Panc1 (cell line): ENCODE results near the gene IL36G. TPM values are rescaled to one million over a fixed set of nuclear protein-coding genes. Genes with fewer than 3 reads are reported as not detected.

Source experiments
- ATAC-seq: fragments of 200-7000 bp; cut with Tn5 transposase; 2 replicates; pipeline ENCODE4 v1.9.1; 2020; ENCODE audit warnings: mild to moderate bottlenecking, moderate library complexity
- BruUV-seq: library from RNA; stranded (reverse); fragments of 400-500 nt; replicated peaks from 2 replicates; lab custom pipeline; 2021; lab: Mats Ljungman, UMichigan
- CTCF ChIA-PET: fragments of 300-600 bp; sonication (Branson Sonifier 250); formaldehyde crosslinking; loops from one replicate; lab custom pipeline; 2022; ENCODE audit warnings: antibody characterized with exemption; lab: Charles Lee
- POLR2A ChIA-PET: fragments of 300-600 bp; sonication (Branson Sonifier 250); formaldehyde crosslinking; loops from one replicate; lab custom pipeline; 2022; ENCODE audit warnings: antibody characterized with exemption; lab: Charles Lee
- DNase-seq: peaks from one replicate; pipeline ENCODE4 v3.0.0-alpha.2; 2010; ENCODE audit warnings: low read depth, low spot score
- H3K27ac ChIP-seq: 2 replicates; pipeline ENCODE4 v1.5.1; 2011; ENCODE audit warnings: mild to moderate bottlenecking, low read length, inconsistent platforms
- H3K27me3 ChIP-seq: fragments of 200-500 bp; sonication (Bioruptor generic); 2 replicates; pipeline ENCODE4 v1.6.0; 2014; ENCODE audit warnings: low read length, inconsistent platforms; ENCODE audit not compliant: control insufficient read depth, insufficient read depth
- H3K36me3 ChIP-seq: fragments of 200-500 bp; sonication (Bioruptor generic); 2 replicates; pipeline ENCODE4 v1.5.1; 2014; ENCODE audit warnings: inconsistent platforms, mild to moderate bottlenecking, low read length, moderate library complexity; ENCODE audit not compliant: control insufficient read depth, insufficient read depth
- H3K4me1 ChIP-seq: 2 replicates; pipeline ENCODE4 v1.5.1; 2011; ENCODE audit warnings: inconsistent platforms, mild to moderate bottlenecking, low read length, moderate library complexity; ENCODE audit not compliant: control insufficient read depth, insufficient read depth
- H3K4me3 ChIP-seq, 2 experiments: 2 replicates each; pipeline ENCODE4 v1.5.1; 2011 to 2012; ENCODE audit warnings: low read depth in 2 of 2, low read length in 2 of 2, mild to moderate bottlenecking in 2 of 2, inconsistent platforms in 1 of 2, moderate library complexity in 1 of 2
- H3K9me3 ChIP-seq: fragments of 200-500 bp; sonication (Bioruptor generic); 2 replicates; pipeline ENCODE4 v1.5.1; 2014; ENCODE audit warnings: low read depth, mild to moderate bottlenecking, inconsistent platforms, low read length, moderate library complexity; ENCODE audit not compliant: control insufficient read depth, insufficient read depth
- POLR2AphosphoS5 ChIP-seq: IDR thresholded peaks from 2 replicates; pipeline ENCODE4 v1.6.1; 2012; ENCODE audit warnings: mild to moderate bottlenecking, low read depth, low read length, moderate library complexity
- SIN3A ChIP-seq: IDR thresholded peaks from 2 replicates; pipeline ENCODE4 v1.6.1; 2012; ENCODE audit warnings: low read depth, mild to moderate bottlenecking, low read length, moderate library complexity, borderline replicate concordance; ENCODE audit not compliant: insufficient read depth
- TCF7L2 ChIP-seq: IDR thresholded peaks from 2 replicates; pipeline ENCODE4 v1.6.1; 2011; ENCODE audit warnings: mild to moderate bottlenecking, low read depth, low read length, inconsistent platforms
- in situ Hi-C: cut with HindIII; loops from 2 replicates; pipeline ENCODE4 v1.10.0; 2016; ENCODE audit warnings: low sequenced_read_pairs, low pct_unique_long_range_greater_than_20kb
- intact Hi-C: fragments of 100-400 bp; cut with micrococcal nuclease; formaldehyde crosslinking; loops from one replicate; pipeline ENCODE4 v1.10.0; 2022; ENCODE audit not compliant: unreplicated experiment
- total RNA-seq: library from RNA; stranded (reverse); gene quantifications from one replicate; pipeline ENCODE4 v1.2.1, GENCODE V29; 2021; ENCODE audit not compliant: unreplicated experiment
- TF ChIP-seq, protein P1 (sequence below), 2 experiments: IDR thresholded peaks; 2 replicates each; pipeline ENCODE4 v1.6.1; 2011 to 2012; ENCODE audit warnings: low read depth in 2 of 2, control low read depth in 1 of 2, low read length in 1 of 2, mild to moderate bottlenecking in 1 of 2, moderate library complexity in 1 of 2; ENCODE audit not compliant: insufficient read depth in 1 of 2
- TF ChIP-seq, protein P2 (sequence below): fragments of 450-650 bp; IDR thresholded peaks from 2 replicates; pipeline ENCODE4 v1.5.1; 2017; ENCODE audit warnings: mild to moderate bottlenecking

The IL36G gene
- total RNA-seq, 1 experiment from 2014 or later, result not detected

DNA sequence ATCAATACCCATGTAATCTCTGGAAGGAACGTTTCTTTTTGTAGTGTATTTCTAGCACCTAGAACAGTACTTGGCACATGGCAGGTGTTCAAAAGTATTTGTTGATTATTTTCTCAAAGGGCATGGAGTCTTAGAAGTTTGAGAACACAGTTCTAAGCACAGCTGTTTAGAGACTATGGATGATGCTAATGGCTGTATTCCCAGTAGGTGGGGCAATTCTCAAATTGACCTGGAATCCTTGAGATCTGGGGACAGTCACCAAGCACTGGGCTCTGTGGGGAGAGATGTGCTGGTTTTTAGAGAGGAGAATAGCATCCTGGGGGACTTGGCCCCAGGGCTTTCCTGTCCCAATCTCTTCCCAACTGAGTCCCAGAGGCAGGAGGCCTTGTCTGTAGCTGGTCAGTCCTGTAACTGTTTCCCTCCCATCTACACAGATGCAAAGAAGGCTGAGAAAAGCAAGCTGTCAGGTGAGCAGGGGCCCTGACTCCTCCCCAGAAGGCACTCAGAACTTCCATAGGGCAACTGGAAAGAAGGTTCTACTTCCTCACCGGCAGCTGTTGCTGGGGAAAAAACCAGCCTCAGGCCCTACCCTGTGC is 17.5 kb upstream of the IL36G start:
- in situ Hi-C loops (no loop called here), intact Hi-C loops (no loop called here)
- ChIA-PET CTCF (no interaction called here), POLR2A (no interaction called here)
- no TSS peak for BruUV-seq
- no peaks in the 10 kb centered on the region for H3K9me3 ChIP-seq
- H3K36me3 ChIP-seq, result no peaks in the 10 kb centered on the region
- TF ChIP-seq SIN3A, result no peak
- no peak for TF ChIP-seq TCF7L2
- TF ChIP-seq, protein P1, sequence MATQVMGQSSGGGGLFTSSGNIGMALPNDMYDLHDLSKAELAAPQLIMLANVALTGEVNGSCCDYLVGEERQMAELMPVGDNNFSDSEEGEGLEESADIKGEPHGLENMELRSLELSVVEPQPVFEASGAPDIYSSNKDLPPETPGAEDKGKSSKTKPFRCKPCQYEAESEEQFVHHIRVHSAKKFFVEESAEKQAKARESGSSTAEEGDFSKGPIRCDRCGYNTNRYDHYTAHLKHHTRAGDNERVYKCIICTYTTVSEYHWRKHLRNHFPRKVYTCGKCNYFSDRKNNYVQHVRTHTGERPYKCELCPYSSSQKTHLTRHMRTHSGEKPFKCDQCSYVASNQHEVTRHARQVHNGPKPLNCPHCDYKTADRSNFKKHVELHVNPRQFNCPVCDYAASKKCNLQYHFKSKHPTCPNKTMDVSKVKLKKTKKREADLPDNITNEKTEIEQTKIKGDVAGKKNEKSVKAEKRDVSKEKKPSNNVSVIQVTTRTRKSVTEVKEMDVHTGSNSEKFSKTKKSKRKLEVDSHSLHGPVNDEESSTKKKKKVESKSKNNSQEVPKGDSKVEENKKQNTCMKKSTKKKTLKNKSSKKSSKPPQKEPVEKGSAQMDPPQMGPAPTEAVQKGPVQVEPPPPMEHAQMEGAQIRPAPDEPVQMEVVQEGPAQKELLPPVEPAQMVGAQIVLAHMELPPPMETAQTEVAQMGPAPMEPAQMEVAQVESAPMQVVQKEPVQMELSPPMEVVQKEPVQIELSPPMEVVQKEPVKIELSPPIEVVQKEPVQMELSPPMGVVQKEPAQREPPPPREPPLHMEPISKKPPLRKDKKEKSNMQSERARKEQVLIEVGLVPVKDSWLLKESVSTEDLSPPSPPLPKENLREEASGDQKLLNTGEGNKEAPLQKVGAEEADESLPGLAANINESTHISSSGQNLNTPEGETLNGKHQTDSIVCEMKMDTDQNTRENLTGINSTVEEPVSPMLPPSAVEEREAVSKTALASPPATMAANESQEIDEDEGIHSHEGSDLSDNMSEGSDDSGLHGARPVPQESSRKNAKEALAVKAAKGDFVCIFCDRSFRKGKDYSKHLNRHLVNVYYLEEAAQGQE (IDR thresholded peaks at IDR 0.05; ENCODE audit: insufficient read depth in 1 of 2, low read depth in 2 of 2, low read length in 1 of 2), result no peak
- TF ChIP-seq POLR2AphosphoS5, result no peak
- TF ChIP-seq, protein P2, sequence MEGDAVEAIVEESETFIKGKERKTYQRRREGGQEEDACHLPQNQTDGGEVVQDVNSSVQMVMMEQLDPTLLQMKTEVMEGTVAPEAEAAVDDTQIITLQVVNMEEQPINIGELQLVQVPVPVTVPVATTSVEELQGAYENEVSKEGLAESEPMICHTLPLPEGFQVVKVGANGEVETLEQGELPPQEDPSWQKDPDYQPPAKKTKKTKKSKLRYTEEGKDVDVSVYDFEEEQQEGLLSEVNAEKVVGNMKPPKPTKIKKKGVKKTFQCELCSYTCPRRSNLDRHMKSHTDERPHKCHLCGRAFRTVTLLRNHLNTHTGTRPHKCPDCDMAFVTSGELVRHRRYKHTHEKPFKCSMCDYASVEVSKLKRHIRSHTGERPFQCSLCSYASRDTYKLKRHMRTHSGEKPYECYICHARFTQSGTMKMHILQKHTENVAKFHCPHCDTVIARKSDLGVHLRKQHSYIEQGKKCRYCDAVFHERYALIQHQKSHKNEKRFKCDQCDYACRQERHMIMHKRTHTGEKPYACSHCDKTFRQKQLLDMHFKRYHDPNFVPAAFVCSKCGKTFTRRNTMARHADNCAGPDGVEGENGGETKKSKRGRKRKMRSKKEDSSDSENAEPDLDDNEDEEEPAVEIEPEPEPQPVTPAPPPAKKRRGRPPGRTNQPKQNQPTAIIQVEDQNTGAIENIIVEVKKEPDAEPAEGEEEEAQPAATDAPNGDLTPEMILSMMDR, result no peak
- no peak for ATAC-seq
- no peak for DNase-seq
- no peaks in the 10 kb centered on the region for H3K4me1 ChIP-seq
- no peak overlapping the region for H3K27ac ChIP-seq
- H3K4me3 ChIP-seq, result no peak overlapping the region
- peaks cover 11% of the 10 kb centered on the region for H3K27me3 ChIP-seq

DNA sequence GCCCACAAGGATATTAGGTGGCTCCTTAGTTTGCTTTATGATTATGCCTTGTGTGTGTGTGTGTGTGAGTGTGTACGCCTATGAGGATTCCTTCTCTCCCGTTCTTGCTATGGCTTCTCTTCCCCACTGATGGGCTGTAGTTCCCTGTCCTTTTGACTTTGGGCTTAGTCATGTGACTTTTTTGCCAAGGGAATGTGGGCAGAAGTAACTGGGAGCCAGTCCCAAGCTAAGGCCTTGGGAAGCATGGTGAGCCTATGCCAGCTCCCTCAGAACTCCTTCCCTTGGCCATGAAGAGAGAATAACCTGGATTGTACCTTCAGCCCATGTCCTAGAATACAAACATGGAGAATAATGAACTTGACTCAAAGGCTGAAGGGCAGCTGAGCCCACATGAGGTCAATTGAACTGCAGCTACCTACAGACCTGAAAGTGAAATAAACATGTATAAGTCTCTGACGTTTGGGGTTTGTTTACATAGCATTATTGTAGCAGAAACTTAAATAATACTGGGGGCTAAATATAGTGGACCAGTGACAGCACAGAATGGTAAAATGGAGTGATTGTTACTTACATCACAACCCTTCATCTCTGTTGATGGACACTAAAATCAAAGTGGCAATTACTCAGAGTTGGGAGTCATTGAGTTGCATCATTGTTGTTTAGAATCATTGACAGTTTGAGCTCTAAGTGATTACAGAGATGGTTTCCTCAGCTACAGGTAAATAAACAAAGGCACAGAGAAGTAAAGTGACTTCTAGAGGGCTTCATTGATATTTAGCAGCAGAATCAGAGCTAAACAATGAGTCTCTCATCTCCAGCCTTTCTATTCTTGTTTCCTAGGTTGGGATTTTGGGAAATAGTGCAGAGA is 15.3 kb upstream of the IL36G start:
- ATAC-seq, result no peak
- no peak for DNase-seq
- intact Hi-C loops (no loop called here), in situ Hi-C loops (no loop called here)
- Histone ChIP-seq H3K4me3 (no peak overlapping the region), H3K36me3 (no peaks in the 10 kb centered on the region; the same call in 1 of the 2 replicates), H3K27ac (no peak overlapping the region), H3K9me3 (no peaks in the 10 kb centered on the region), H3K27me3 (peaks cover 14% of the 10 kb centered on the region), H3K4me1 (no peaks in the 10 kb centered on the region)
- POLR2A ChIA-PET, result no interaction called here
- CTCF ChIA-PET, result no interaction called here
- no TSS peak for BruUV-seq
- TF ChIP-seq POLR2AphosphoS5 (no peak), SIN3A (no peak), TCF7L2 (no peak)
- TF ChIP-seq, protein P2, result no peak
- TF ChIP-seq, protein P1 (IDR thresholded peaks at IDR 0.05; ENCODE audit: insufficient read depth in 1 of 2, low read depth in 2 of 2, low read length in 1 of 2), result no peak
